Kidney (tissue), 14 donors: Measurements from ENCODE around the gene ESPN. TPM values are rescaled to one million over a fixed set of nuclear protein-coding genes. Genes with fewer than 3 reads are reported as not detected.

Experiments
- DNase-seq, 5 donors: peaks; one replicate each; pipeline ENCODE4 v3.0.0-alpha.2; 2013 to 2020
- FAIRE-seq: peaks from 2 replicates; lab custom pipeline; 2012; peaks lifted over from hg19 to GRCh38; lab: Jason Lieb, UNC
- H3K27ac ChIP-seq, 2 donors: one replicate each; pipeline ENCODE4 v1.7.0; 2013; ENCODE audit warnings: low read depth in 2 of 2, low read length in 2 of 2, inconsistent platforms in 1 of 2
- H3K27me3 ChIP-seq: one replicate; pipeline ENCODE4 v1.7.1; 2013; ENCODE audit warnings: low read length, inconsistent platforms; ENCODE audit not compliant: control insufficient read depth, insufficient read depth
- H3K36me3 ChIP-seq, 3 donors: one replicate each; pipeline versions ENCODE4 v1.7.0 to v1.7.1; 2013; ENCODE audit warnings: low read length in 3 of 3, control low read depth in 1 of 3, inconsistent platforms in 1 of 3; ENCODE audit not compliant: insufficient read depth in 3 of 3, control insufficient read depth in 2 of 3
- H3K4me1 ChIP-seq, 3 donors: one replicate each; pipeline versions ENCODE4 v1.7.0 to v1.7.1; 2013; ENCODE audit warnings: low read length in 3 of 3, inconsistent platforms in 1 of 3, low read depth in 1 of 3; ENCODE audit not compliant: control insufficient read depth in 2 of 3, insufficient read depth in 2 of 3
- H3K4me3 ChIP-seq, 3 donors: one replicate each; pipeline versions ENCODE4 v1.7.0 to v1.8.1; 2013; ENCODE audit warnings: low read length in 3 of 3, control low read depth in 1 of 3, inconsistent platforms in 1 of 3
- H3K9ac ChIP-seq, 3 donors: one replicate each; pipeline versions ENCODE4 v1.7.0 to v1.7.1; 2013; ENCODE audit warnings: low read length in 3 of 3, control low read depth in 1 of 3, inconsistent platforms in 1 of 3
- H3K9me3 ChIP-seq, 3 donors: one replicate each; pipeline versions ENCODE4 v1.7.0 to v1.7.1; 2013; ENCODE audit warnings: low read length in 3 of 3, control low read depth in 1 of 3, inconsistent platforms in 1 of 3; ENCODE audit not compliant: control insufficient read depth in 2 of 3, insufficient read depth in 1 of 3
- CTCF ChIP-seq: IDR thresholded peaks from 3 replicates; pipeline ENCODE4 v1.5.1; 2012; ENCODE audit warnings: mild to moderate bottlenecking, moderate library complexity, borderline replicate concordance; ENCODE audit not compliant: insufficient read depth; ENCODE audit errors: extremely low read depth
- intact Hi-C: fragments of 100-400 bp; cut with DNase I; formaldehyde crosslinking; loops from one replicate; pipeline ENCODE4 v1.11.1; 2022
- polyA plus RNA-seq: library from polyadenylated mRNA; stranded (reverse); fragments of 350-450 nt; fragmentation: Illumina TruSeq; extraction: RNeasy Lipid Tissue Mini Kit (QIAGEN cat#74804); gene quantifications from one replicate; pipeline ENCODE4 v1.2.3, GENCODE V29; 2014; ENCODE audit warnings: low read depth, low replicate concordance; ENCODE audit not compliant: insufficient read depth
- total RNA-seq: library from RNA; stranded (reverse); fragmentation: NEBNext Ultra II Directional; extraction: Animal tissue kit (Norgen Biotek cat#: 25700); gene quantifications from one replicate; pipeline ENCODE4 v1.2.1, GENCODE V29; 2021
- donor health status: control.
- donor health status: control.
- donor health status: control.
- donor health status: control.
- donor health status: control.
- donor health status: DM: yes; HTN: yes; CAD: no.
- donor health status: Normal renal cell carcinoma (clear cell type).

Gene ESPN
- total and polyA plus RNA-seq, 2 donors from 2014 or later, result 14.2 to 112 TPM

DNA sequence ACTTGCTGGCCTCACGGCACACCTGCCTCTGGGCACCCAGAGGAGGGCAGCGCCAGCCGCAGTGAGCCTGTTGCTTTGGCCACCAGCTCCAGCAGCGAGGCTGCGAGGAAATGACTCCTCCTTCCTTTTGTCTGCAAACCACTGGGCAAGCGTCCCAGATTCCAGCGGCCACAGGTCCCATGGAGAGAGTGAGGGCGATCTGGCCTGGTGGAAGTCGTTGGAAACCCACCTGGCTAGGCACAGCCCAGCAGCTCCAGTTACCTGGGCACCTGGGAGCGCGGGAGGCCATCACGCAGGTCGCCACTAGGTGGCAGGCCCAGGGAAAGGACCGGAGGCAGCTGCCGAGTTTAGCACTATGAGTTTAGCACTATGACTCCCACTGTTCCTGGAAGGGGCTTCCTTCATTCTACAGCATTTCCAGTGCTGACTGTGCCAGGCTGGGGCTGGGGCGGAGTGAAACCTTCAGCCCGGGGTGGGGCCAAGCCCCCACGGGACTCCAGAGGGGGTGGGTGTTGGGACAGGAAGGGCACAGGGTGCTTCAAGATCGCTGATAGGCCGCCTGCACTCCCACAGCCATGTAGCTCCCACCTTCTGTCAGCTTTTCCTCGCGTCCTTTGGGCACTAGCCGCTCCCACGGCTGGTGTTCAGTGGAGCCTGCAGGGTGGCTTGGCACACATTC lies 1.1 kb upstream of the ESPN start:
- DNase-seq, result peak; percentile 81 to 92 (median 81)
- no peaks in the 10 kb centered on the region for H3K9me3 ChIP-seq
- H3K4me3 ChIP-seq, result no peak overlapping the region
- peaks cover 14% of the 10 kb centered on the region for H3K27me3 ChIP-seq
- H3K4me1 ChIP-seq, result peaks cover 0 to 37% (median 13%) of the 10 kb centered on the region in 3 donors
- no peak overlapping the region for H3K9ac ChIP-seq
- no peaks in the 10 kb centered on the region for H3K36me3 ChIP-seq
- no peak overlapping the region for H3K27ac ChIP-seq
- intact Hi-C loops, result no loop called here
- no peak for FAIRE-seq
- TF ChIP-seq CTCF, result peak; percentile 63

GRCh38 chr1:6424000-6424565 lies 493 bp upstream of the ESPN start:
- peaks cover 0 to 36% (median 13%) of the 10 kb centered on the region in 3 donors for H3K4me1 ChIP-seq
- peaks cover 14% of the 10 kb centered on the region for H3K27me3 ChIP-seq
- intact Hi-C loops, result no loop called here
- TF ChIP-seq CTCF, result no peak
- no peaks in the 10 kb centered on the region for H3K9me3 ChIP-seq
- no peaks in the 10 kb centered on the region for H3K36me3 ChIP-seq
- H3K4me3 ChIP-seq, result no peak overlapping the region
- no peak overlapping the region for H3K9ac ChIP-seq
- DNase-seq (peak in 1 of 5 donors; percentile 77), FAIRE-seq (no peak)
- H3K27ac ChIP-seq, result peak overlapping the region in 1 of 2 donors; percentile 43

- Histone ChIP-seq H3K27ac (no peak overlapping the region), H3K36me3 (no peaks in the 10 kb centered on the region), H3K4me3 (peak overlapping the region in 2 of 3 donors; percentile 52 to 63), H3K27me3 (peaks cover 11% of the 10 kb centered on the region), H3K9ac (no peak overlapping the region), H3K9me3 (no peaks in the 10 kb centered on the region), H3K4me1 (peaks cover 0 to 35% (median 13%) of the 10 kb centered on the region in 3 donors)
- no peak for TF ChIP-seq CTCF
- DNase-seq (peak in 2 of 5 donors; percentile 52 to 56), FAIRE-seq (no peak)
- intact Hi-C loops, result no loop called here
Measured at GRCh38 chr1:6425658-6426057, 1.1 kb downstream of the ESPN start.
